ENCODE data around the gene PSENEN.
"Not testable (repeated sequence)": the region's sequence is repeated elsewhere in the genome, so short reads cannot be mapped to it uniquely, and the experiment has no call there.

Gene PSENEN

GRCh38 chr19:35793381-35794165, 48.1 kb downstream of the PSENEN start:
- no peak for TF ChIP-seq ZNF274 (IDR thresholded peaks at IDR 0.05; ENCODE audit: low read depth, low read length)

GRCh38 chr19:35795564-35795963, 50.1 kb downstream of the PSENEN start:
- H3K4me3 ChIP-seq (ENCODE audit: low read length): not testable (repeated sequence)

More at GRCh38 chr19:35793381-35794165, 48.1 kb downstream of the PSENEN start:
- H3K4me3 ChIP-seq (ENCODE audit: low read length): no peak overlapping the region
